Measurements from ENCODE around the gene VAV2.

The VAV2 gene

GRCh38 chr9:133772581-133772980 lies 219.5 kb downstream of the VAV2 start:
- Histone ChIP-seq H3K36me3 (ENCODE audit: control insufficient read depth, insufficient read depth, low read length) (peaks cover 5% of the 10 kb centered on the region), H3K79me1 (ENCODE audit: low read length) (no peaks in the 10 kb centered on the region), H2BK15ac (replicated peaks; ENCODE audit: low read depth) (no peak overlapping the region), H3K4me2 (ENCODE audit: low read length) (no peak overlapping the region), H2BK5ac (ENCODE audit: low read length) (no peak overlapping the region), H2BK120ac (ENCODE audit: low read depth, low read length) (no peak overlapping the region), H3K4ac (ENCODE audit: low read depth, low read length) (no peak overlapping the region), H4K8ac (ENCODE audit: low read depth, low read length) (no peak overlapping the region), H3K27me3 (ENCODE audit: insufficient read depth, low read length, poor library complexity) (no peaks in the 10 kb centered on the region), H3K18ac (ENCODE audit: low read length) (no peak overlapping the region), H3K23ac (ENCODE audit: low read length) (no peak overlapping the region), H3K27ac (ENCODE audit: low read depth, low read length) (no peak overlapping the region), H3K79me2 (ENCODE audit: control insufficient read depth, insufficient read depth, low read length) (no peaks in the 10 kb centered on the region), H4K5ac (ENCODE audit: low read length) (no peak overlapping the region), H2AK5ac (ENCODE audit: low read length) (no peak overlapping the region), H3K9ac (ENCODE audit: low read length) (no peak overlapping the region), H3K4me3 (ENCODE audit: low read length) (no peak overlapping the region), H3K56ac (ENCODE audit: low read length) (no peak overlapping the region), H3K4me1 (ENCODE audit: control insufficient read depth, low read depth, low read length) (no peaks in the 10 kb centered on the region)
- no peak for DNase-seq
- no CpG with 5 or more reads among the region's 7 CpGs for WGBS (ENCODE audit: extremely low coverage, insufficient coverage, low lambda C conversion rate)

DNA sequence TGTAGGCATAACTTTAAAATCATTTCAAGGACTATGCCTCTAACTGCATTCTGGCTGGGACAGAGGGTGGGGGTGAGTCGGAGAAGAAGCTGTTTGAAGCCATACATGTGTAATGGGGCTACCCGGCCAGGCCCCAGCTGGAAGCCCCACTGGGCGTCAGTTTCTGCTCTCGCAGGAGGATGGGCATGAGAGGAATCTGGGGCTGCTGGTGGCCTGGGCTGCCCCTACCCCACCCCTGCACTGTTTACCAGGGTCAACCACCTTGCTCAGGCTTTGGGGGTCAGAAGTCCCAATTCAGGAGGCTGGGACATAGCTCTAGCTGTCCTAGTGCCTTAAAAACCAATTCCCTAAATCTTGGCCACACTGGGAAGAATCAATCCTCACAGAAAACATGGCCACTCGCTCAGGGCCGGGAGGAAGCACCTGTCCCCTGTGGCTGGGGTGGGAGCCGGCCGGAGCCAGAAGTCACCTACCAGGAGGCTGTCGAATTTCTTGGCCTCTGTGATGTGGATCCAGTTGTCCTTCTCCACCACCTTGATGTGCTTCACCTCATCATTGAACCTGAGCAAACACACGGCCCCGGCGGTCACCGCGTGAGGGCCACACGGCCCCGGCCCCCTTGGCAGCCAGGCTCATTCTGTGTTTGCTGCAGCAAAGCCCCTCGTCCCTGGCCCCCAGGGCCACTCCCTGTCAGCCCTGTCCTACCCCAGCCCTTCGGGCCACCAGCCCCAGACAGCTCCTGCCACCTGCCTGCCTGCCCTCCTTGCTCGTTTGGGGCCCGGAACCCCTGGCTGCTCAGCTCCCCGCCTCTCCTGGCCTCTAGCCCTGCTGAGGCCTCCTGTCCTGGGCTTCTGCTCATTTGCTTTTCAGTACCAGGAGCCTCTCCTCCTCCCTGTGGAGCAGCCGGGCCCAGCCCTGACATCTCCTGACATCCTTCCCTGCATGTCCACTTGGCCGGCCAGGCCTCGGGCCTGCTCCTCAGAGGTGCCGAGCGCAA lies 220.3 kb downstream of the VAV2 start:
- Histone ChIP-seq H3K9ac (ENCODE audit: low read length) (no peak overlapping the region), H3K4me1 (ENCODE audit: control insufficient read depth, low read depth, low read length) (no peaks in the 10 kb centered on the region), H2AK5ac (ENCODE audit: low read length) (no peak overlapping the region), H3K27ac (ENCODE audit: low read depth, low read length) (no peak overlapping the region), H3K4me2 (ENCODE audit: low read length) (no peak overlapping the region), H4K5ac (ENCODE audit: low read length) (no peak overlapping the region), H3K56ac (ENCODE audit: low read length) (no peak overlapping the region), H3K23ac (ENCODE audit: low read length) (no peak overlapping the region), H3K36me3 (ENCODE audit: control insufficient read depth, insufficient read depth, low read length) (peaks cover 5% of the 10 kb centered on the region), H3K79me1 (ENCODE audit: low read length) (no peaks in the 10 kb centered on the region), H2BK15ac (replicated peaks; ENCODE audit: low read depth) (no peak overlapping the region), H4K8ac (ENCODE audit: low read depth, low read length) (no peak overlapping the region), H3K79me2 (ENCODE audit: control insufficient read depth, insufficient read depth, low read length) (no peaks in the 10 kb centered on the region), H3K18ac (ENCODE audit: low read length) (no peak overlapping the region), H2BK120ac (ENCODE audit: low read depth, low read length) (no peak overlapping the region), H3K27me3 (ENCODE audit: insufficient read depth, low read length, poor library complexity) (no peaks in the 10 kb centered on the region), H2BK5ac (ENCODE audit: low read length) (no peak overlapping the region), H3K4me3 (ENCODE audit: low read length) (no peak overlapping the region), H3K4ac (ENCODE audit: low read depth, low read length) (no peak overlapping the region)
- WGBS (ENCODE audit: extremely low coverage, insufficient coverage, low lambda C conversion rate), result no CpG with 5 or more reads among the region's 26 CpGs
- DNase-seq, result no peak

GRCh38 chr9:133770076-133770777 lies 221.9 kb downstream of the VAV2 start:
- Histone ChIP-seq H3K4me3 (ENCODE audit: low read length) (no peak overlapping the region), H3K79me1 (ENCODE audit: low read length) (no peaks in the 10 kb centered on the region), H3K9ac (ENCODE audit: low read length) (no peak overlapping the region), H4K8ac (ENCODE audit: low read depth, low read length) (no peak overlapping the region), H2BK5ac (ENCODE audit: low read length) (no peak overlapping the region), H3K79me2 (ENCODE audit: control insufficient read depth, insufficient read depth, low read length) (no peaks in the 10 kb centered on the region), H3K4me2 (ENCODE audit: low read length) (no peak overlapping the region), H3K4me1 (ENCODE audit: control insufficient read depth, low read depth, low read length) (no peaks in the 10 kb centered on the region), H3K23ac (ENCODE audit: low read length) (no peak overlapping the region), H2BK15ac (replicated peaks; ENCODE audit: low read depth) (no peak overlapping the region), H3K4ac (ENCODE audit: low read depth, low read length) (no peak overlapping the region), H3K27me3 (ENCODE audit: insufficient read depth, low read length, poor library complexity) (no peaks in the 10 kb centered on the region), H3K36me3 (ENCODE audit: control insufficient read depth, insufficient read depth, low read length) (peaks cover 5% of the 10 kb centered on the region), H3K27ac (ENCODE audit: low read depth, low read length) (no peak overlapping the region), H4K5ac (ENCODE audit: low read length) (no peak overlapping the region), H3K18ac (ENCODE audit: low read length) (no peak overlapping the region), H2BK120ac (ENCODE audit: low read depth, low read length) (no peak overlapping the region), H2AK5ac (ENCODE audit: low read length) (no peak overlapping the region), H3K56ac (ENCODE audit: low read length) (no peak overlapping the region)
- no peak for DNase-seq
- no CpG with 5 or more reads among the region's 16 CpGs for WGBS (ENCODE audit: extremely low coverage, insufficient coverage, low lambda C conversion rate)

DNA sequence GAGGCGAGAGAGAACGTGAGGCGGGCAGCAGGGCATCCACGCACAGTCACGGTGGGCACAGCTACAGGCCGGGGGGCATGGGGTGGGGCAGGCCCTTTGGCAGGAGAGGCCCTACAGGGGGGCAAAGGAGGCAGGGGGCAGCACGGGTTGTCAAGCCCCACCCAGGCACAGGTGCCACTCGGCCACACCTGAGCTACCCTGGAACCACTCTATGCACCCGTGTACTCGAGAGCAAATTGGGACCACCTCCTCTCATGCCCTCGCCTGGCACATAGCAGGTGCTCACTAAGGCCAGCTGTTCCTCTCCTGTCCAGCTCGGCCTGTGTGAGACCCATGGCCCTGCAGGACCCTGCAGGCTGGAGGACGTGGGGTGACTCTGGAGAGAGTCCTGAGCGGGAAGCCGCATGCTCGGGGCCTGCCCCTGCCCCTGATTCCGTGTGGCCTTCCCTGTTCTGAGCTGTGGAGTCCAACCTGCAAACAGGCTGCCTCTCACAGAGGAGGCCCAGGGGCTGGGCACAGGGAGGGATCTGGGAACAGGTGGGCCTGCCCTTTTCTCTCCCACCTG lies 222.5 kb downstream of the VAV2 start:
- Histone ChIP-seq H3K4ac (ENCODE audit: low read depth, low read length) (no peak overlapping the region), H3K27me3 (ENCODE audit: insufficient read depth, low read length, poor library complexity) (no peaks in the 10 kb centered on the region), H3K4me3 (ENCODE audit: low read length) (no peak overlapping the region), H2BK15ac (replicated peaks; ENCODE audit: low read depth) (no peak overlapping the region), H3K23ac (ENCODE audit: low read length) (no peak overlapping the region), H3K36me3 (ENCODE audit: control insufficient read depth, insufficient read depth, low read length) (peaks cover 3% of the 10 kb centered on the region), H2AK5ac (ENCODE audit: low read length) (no peak overlapping the region), H2BK5ac (ENCODE audit: low read length) (no peak overlapping the region), H4K5ac (ENCODE audit: low read length) (no peak overlapping the region), H3K79me2 (ENCODE audit: control insufficient read depth, insufficient read depth, low read length) (no peaks in the 10 kb centered on the region), H3K79me1 (ENCODE audit: low read length) (no peaks in the 10 kb centered on the region), H3K56ac (ENCODE audit: low read length) (no peak overlapping the region), H4K8ac (ENCODE audit: low read depth, low read length) (no peak overlapping the region), H2BK120ac (ENCODE audit: low read depth, low read length) (no peak overlapping the region), H3K27ac (ENCODE audit: low read depth, low read length) (no peak overlapping the region), H3K4me2 (ENCODE audit: low read length) (no peak overlapping the region), H3K9ac (ENCODE audit: low read length) (no peak overlapping the region), H3K18ac (ENCODE audit: low read length) (no peak overlapping the region), H3K4me1 (ENCODE audit: control insufficient read depth, low read depth, low read length) (no peaks in the 10 kb centered on the region)
- WGBS (ENCODE audit: extremely low coverage, insufficient coverage, low lambda C conversion rate), result no CpG with 5 or more reads among the region's 17 CpGs
- DNase-seq, result no peak

DNA sequence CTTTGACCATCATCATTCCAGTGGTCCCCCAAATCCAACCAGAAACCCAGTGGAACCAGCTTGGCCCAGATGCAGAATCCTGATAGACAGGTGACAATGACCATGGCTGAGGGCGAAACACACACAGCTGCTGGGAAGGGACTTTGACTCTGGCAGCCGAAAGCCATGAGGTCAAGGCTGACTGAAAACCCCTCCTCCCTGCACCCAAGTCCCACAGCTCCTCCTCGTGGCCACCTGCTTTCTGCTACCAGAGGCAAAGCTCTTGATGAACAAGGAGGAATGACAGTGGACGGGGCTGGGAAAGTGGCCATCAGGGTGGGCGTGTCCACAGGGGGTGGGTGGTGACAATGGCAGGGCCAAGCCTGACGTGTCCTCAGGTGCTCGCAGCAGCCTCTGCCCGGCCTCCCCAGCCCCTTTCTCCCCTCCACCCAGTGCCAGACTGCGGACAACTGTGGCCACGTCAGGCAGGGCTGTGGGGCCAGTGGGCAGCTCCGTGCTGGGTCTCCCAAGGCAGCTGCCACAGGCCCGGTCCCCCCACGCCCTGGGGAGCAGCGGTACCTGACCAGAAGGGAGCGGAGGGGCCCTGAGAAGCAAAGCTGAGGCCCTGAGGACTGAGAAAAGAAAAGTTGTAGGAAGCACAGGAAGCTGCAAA lies 223.1 kb downstream of the VAV2 start:
- peak; percentile 86 for DNase-seq
- no peak overlapping the region for H3K4me3 ChIP-seq (ENCODE audit: low read length)
- no peak overlapping the region for H3K9ac ChIP-seq (ENCODE audit: low read length)
- H3K18ac ChIP-seq (ENCODE audit: low read length), result no peak overlapping the region
- WGBS (ENCODE audit: extremely low coverage, insufficient coverage, low lambda C conversion rate), result no CpG with 5 or more reads among the region's 15 CpGs
- no peak overlapping the region for H2BK15ac ChIP-seq (replicated peaks; ENCODE audit: low read depth)
- H3K56ac ChIP-seq (ENCODE audit: low read length), result no peak overlapping the region
- no peak overlapping the region for H3K27ac ChIP-seq (ENCODE audit: low read depth, low read length)
- H2AK5ac ChIP-seq (ENCODE audit: low read length), result no peak overlapping the region
- H4K5ac ChIP-seq (ENCODE audit: low read length), result no peak overlapping the region
- H3K27me3 ChIP-seq (ENCODE audit: insufficient read depth, low read length, poor library complexity), result no peaks in the 10 kb centered on the region
- H3K23ac ChIP-seq (ENCODE audit: low read length), result no peak overlapping the region
- no peak overlapping the region for H2BK5ac ChIP-seq (ENCODE audit: low read length)
- H3K36me3 ChIP-seq (ENCODE audit: control insufficient read depth, insufficient read depth, low read length), result peaks cover 2% of the 10 kb centered on the region
- no peak overlapping the region for H3K4ac ChIP-seq (ENCODE audit: low read depth, low read length)
- no peak overlapping the region for H3K4me2 ChIP-seq (ENCODE audit: low read length)
- no peak overlapping the region for H2BK120ac ChIP-seq (ENCODE audit: low read depth, low read length)
- no peaks in the 10 kb centered on the region for H3K79me2 ChIP-seq (ENCODE audit: control insufficient read depth, insufficient read depth, low read length)
- no peak overlapping the region for H4K8ac ChIP-seq (ENCODE audit: low read depth, low read length)
- H3K79me1 ChIP-seq (ENCODE audit: low read length), result no peaks in the 10 kb centered on the region
- no peaks in the 10 kb centered on the region for H3K4me1 ChIP-seq (ENCODE audit: control insufficient read depth, low read depth, low read length)

Data from mesendoderm (in vitro differentiated cells).